ENCODE results near the gene TBL1X. TPM values are rescaled to one million over a fixed set of nuclear protein-coding genes. Genes with fewer than 3 reads are reported as not detected.

The TBL1X gene
- total RNA-seq, 1 experiment from 2014 or later = 14.6 TPM

- DNase-seq (ENCODE audit: low read depth, low spot score) (no peak), ATAC-seq (no peak)
- ChIA-PET POLR2A (no interaction called here), CTCF (no interaction called here)
- H3K27me3 ChIP-seq (ENCODE audit: control insufficient read depth, insufficient read depth, low read length) = no peaks in the 10 kb centered on the region
- intact Hi-C loops (cut with micrococcal nuclease; ENCODE audit: unreplicated experiment) = no loop called here
- in situ Hi-C loops (cut with HindIII; ENCODE audit: low pct_unique_long_range_greater_than_20kb, low sequenced_read_pairs) = no loop called here
- H3K36me3 ChIP-seq (ENCODE audit: control insufficient read depth, insufficient read depth, low read length) = no peaks in the 10 kb centered on the region
- no peak overlapping the region for H3K4me3 ChIP-seq (ENCODE audit: low read depth in 2 of 2, low read length in 2 of 2)
- no TSS peak for BruUV-seq (replicated peaks)
- H3K4me1 ChIP-seq (ENCODE audit: control insufficient read depth, insufficient read depth, low read length) = no peaks in the 10 kb centered on the region; the same call in 1 of the 2 replicates
- H3K9me3 ChIP-seq (ENCODE audit: control insufficient read depth, insufficient read depth, low read depth, low read length) = no peaks in the 10 kb centered on the region
- TF ChIP-seq SIN3A (IDR thresholded peaks at IDR 0.05; ENCODE audit: borderline replicate concordance, insufficient read depth, low read depth, low read length) (no peak), POLR2AphosphoS5 (IDR thresholded peaks at IDR 0.05; ENCODE audit: low read depth, low read length) (no peak), TCF7L2 (IDR thresholded peaks at IDR 0.05; ENCODE audit: low read depth, low read length) (no peak), CTCF (IDR thresholded peaks at IDR 0.05) (no peak), REST (IDR thresholded peaks at IDR 0.05; ENCODE audit: insufficient read depth in 1 of 2, low read depth in 2 of 2, low read length in 1 of 2) (no peak)
- no peak overlapping the region for H3K27ac ChIP-seq (ENCODE audit: low read length)
These were observed 63.6 kb downstream of the TBL1X start for GRCh38 chrX:9528498-9528897.

- BruUV-seq (replicated peaks) = no TSS peak
- in situ Hi-C loops (cut with HindIII; ENCODE audit: low pct_unique_long_range_greater_than_20kb, low sequenced_read_pairs) = no loop called here
- intact Hi-C loops (cut with micrococcal nuclease; ENCODE audit: unreplicated experiment) = no loop called here
- H3K27me3 ChIP-seq (ENCODE audit: control insufficient read depth, insufficient read depth, low read length) = no peaks in the 10 kb centered on the region
- DNase-seq (ENCODE audit: low read depth, low spot score) = no peak
- POLR2A ChIA-PET = no interaction called here
- H3K9me3 ChIP-seq (ENCODE audit: control insufficient read depth, insufficient read depth, low read depth, low read length) = no peaks in the 10 kb centered on the region
- no peaks in the 10 kb centered on the region; the same call in 1 of the 2 replicates for H3K4me1 ChIP-seq (ENCODE audit: control insufficient read depth, insufficient read depth, low read length)
- CTCF ChIA-PET = no interaction called here
- H3K36me3 ChIP-seq (ENCODE audit: control insufficient read depth, insufficient read depth, low read length) = no peaks in the 10 kb centered on the region
- TF ChIP-seq REST (IDR thresholded peaks at IDR 0.05; ENCODE audit: insufficient read depth in 1 of 2, low read depth in 2 of 2, low read length in 1 of 2) = no peak
- no peak for TF ChIP-seq SIN3A (IDR thresholded peaks at IDR 0.05; ENCODE audit: borderline replicate concordance, insufficient read depth, low read depth, low read length)
- no peak for TF ChIP-seq TCF7L2 (IDR thresholded peaks at IDR 0.05; ENCODE audit: low read depth, low read length)
- TF ChIP-seq POLR2AphosphoS5 (IDR thresholded peaks at IDR 0.05; ENCODE audit: low read depth, low read length) = no peak
- no peak for TF ChIP-seq CTCF (IDR thresholded peaks at IDR 0.05)
- H3K4me3 ChIP-seq (ENCODE audit: low read depth in 2 of 2, low read length in 2 of 2) = no peak overlapping the region
- ATAC-seq = no peak
- H3K27ac ChIP-seq (ENCODE audit: low read length) = no peak overlapping the region
These were observed 64.4 kb downstream of the TBL1X start for GRCh38 chrX:9529223-9529622.
